Tibial nerve (tissue), 4 donors: Measurements from ENCODE around the gene LIN37.

Experiments used
- EP300 ChIP-seq, 2 donors: sonication (generic); formaldehyde crosslinking; IDR thresholded peaks; one replicate each; pipeline ENCODE4 v1.6.1; 2017; ENCODE audit warnings: antibody characterized with exemption in 2 of 2, mild to moderate bottlenecking in 1 of 2
- POLR2A ChIP-seq, 2 donors: fragments of 450-650 bp; IDR thresholded peaks; one replicate each; pipeline ENCODE4 v1.6.1; 2017; ENCODE audit warnings: antibody characterized with exemption in 2 of 2, mild to moderate bottlenecking in 2 of 2, moderate library complexity in 2 of 2
- TF ChIP-seq, protein P1 (sequence below), 5 experiments: fragments of 200-600 bp in 3 of 5; fragments of 450-650 bp in 2 of 5; sonication (generic) in 3 of 5; IDR thresholded peaks; one replicate each; pipeline ENCODE4 v1.5.1; 2016 to 2019; ENCODE audit warnings: antibody characterized with exemption in 5 of 5, mild to moderate bottlenecking in 3 of 5, moderate library complexity in 2 of 5

DNA sequence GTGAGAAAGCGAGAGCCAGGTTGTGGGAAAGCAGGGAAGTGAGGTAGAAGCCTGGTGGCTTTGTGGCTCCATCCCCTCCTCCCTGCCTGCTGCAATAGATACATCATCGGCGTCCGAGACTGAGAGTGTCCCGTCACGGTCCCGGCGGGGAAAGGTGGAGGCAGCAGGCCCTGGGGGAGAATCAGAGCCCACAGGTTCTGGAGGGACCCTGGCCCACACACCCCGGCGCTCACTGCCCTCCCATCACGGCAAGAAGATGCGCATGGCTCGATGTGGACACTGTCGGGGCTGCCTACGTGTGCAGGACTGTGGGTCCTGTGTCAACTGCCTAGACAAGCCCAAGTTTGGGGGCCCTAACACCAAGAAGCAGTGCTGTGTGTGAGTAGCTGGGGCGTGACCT lies 25.5 kb upstream of the LIN37 start:
- TF ChIP-seq POLR2A (IDR thresholded peaks at IDR 0.05) (no peak), EP300 (IDR thresholded peaks at IDR 0.05) (no peak)
- TF ChIP-seq, protein P1, sequence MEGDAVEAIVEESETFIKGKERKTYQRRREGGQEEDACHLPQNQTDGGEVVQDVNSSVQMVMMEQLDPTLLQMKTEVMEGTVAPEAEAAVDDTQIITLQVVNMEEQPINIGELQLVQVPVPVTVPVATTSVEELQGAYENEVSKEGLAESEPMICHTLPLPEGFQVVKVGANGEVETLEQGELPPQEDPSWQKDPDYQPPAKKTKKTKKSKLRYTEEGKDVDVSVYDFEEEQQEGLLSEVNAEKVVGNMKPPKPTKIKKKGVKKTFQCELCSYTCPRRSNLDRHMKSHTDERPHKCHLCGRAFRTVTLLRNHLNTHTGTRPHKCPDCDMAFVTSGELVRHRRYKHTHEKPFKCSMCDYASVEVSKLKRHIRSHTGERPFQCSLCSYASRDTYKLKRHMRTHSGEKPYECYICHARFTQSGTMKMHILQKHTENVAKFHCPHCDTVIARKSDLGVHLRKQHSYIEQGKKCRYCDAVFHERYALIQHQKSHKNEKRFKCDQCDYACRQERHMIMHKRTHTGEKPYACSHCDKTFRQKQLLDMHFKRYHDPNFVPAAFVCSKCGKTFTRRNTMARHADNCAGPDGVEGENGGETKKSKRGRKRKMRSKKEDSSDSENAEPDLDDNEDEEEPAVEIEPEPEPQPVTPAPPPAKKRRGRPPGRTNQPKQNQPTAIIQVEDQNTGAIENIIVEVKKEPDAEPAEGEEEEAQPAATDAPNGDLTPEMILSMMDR (IDR thresholded peaks at IDR 0.05): no peak
